Upper lobe of left lung (tissue), 6 donors: ENCODE results near the gene HDAC5. TPM values are rescaled to one million over a fixed set of nuclear protein-coding genes. Genes with fewer than 3 reads are reported as not detected.

ENCODE experiments used
- ATAC-seq, 2 donors: fragments of 200-7000 bp; cut with Tn5 transposase; one replicate each; pipeline ENCODE4 v1.9.1; 2022; ENCODE audit warnings: mild to moderate bottlenecking in 2 of 2, moderate library complexity in 2 of 2; ENCODE audit not compliant: low FRiP score in 2 of 2
- DNase-seq, 2 donors: peaks; one replicate each; pipeline ENCODE4 v3.0.0-alpha.2; 2019 to 2020
- H3K27ac ChIP-seq, 4 donors: fragments of 200-600 bp; sonication (generic); one replicate each; pipeline ENCODE4 v1.5.1; 2016 to 2019
- H3K27me3 ChIP-seq, 4 donors: fragments of 200-600 bp; sonication (generic); one replicate each; pipeline ENCODE4 v1.5.1; 2017 to 2019
- H3K36me3 ChIP-seq, 4 donors: fragments of 200-600 bp; sonication (generic); one replicate each; pipeline ENCODE4 v1.5.1; 2016 to 2019
- H3K4me1 ChIP-seq, 4 donors: fragments of 200-600 bp; sonication (generic); one replicate each; pipeline ENCODE4 v1.5.1; 2018 to 2019
- H3K4me3 ChIP-seq, 4 donors: fragments of 200-600 bp; sonication (generic); one replicate each; pipeline ENCODE4 v1.5.1; 2017 to 2019; ENCODE audit warnings: mild to moderate bottlenecking in 2 of 4, moderate library complexity in 1 of 4
- H3K9me3 ChIP-seq, 4 donors: fragments of 200-600 bp; sonication (generic); one replicate each; pipeline ENCODE4 v1.5.1; 2018 to 2019
- EP300 ChIP-seq, 4 donors: sonication (generic); formaldehyde crosslinking; IDR thresholded peaks; one replicate each; pipeline ENCODE4 v1.5.1; 2017; ENCODE audit warnings: antibody characterized with exemption in 4 of 4, control low read depth in 2 of 4
- POLR2A ChIP-seq, 4 donors: fragments of 450-650 bp; IDR thresholded peaks; one replicate each; pipeline ENCODE4 v1.5.1; 2016 to 2017; ENCODE audit warnings: antibody characterized with exemption in 4 of 4, mild to moderate bottlenecking in 2 of 4
- POLR2AphosphoS5 ChIP-seq, 2 donors: sonication (generic); formaldehyde crosslinking; IDR thresholded peaks; one replicate each; pipeline ENCODE4 v1.5.1; 2017; ENCODE audit warnings: antibody characterized with exemption in 2 of 2
- WGBS, 2 donors: methylation state at CpG; one replicate each; pipeline ENCODE4 v1.1.5; 2017 to 2018; 5-methylcytosine and 5-hydroxymethylcytosine counted together
- total RNA-seq, 6 donors: library from RNA; depleted of rRNA in 4 of 6; stranded (reverse); fragments of >200 nt in 4 of 6; gene quantifications; one replicate each; pipeline versions ENCODE4 v1.1.0 to v1.2.1, GENCODE V29; 2016 to 2021
- TF ChIP-seq, protein P1 (sequence below), 6 experiments: fragments of 450-650 bp in 4 of 6; fragments of 200-600 bp in 2 of 6; sonication (generic) in 2 of 6; IDR thresholded peaks; one replicate each; pipeline ENCODE4 v1.5.1; 2016 to 2019; ENCODE audit warnings: antibody characterized with exemption in 6 of 6
- donor health status: DM: no; HTN: no; CAD: no; lungs with moderate emphysema.
- donor health status: DM: no; HTN: yes; CAD: no; lungs with severe emphysema.

Gene HDAC5
- total RNA-seq, 6 donors from 2014 or later = 59.9 to 138 (median 64.9) TPM

DNA sequence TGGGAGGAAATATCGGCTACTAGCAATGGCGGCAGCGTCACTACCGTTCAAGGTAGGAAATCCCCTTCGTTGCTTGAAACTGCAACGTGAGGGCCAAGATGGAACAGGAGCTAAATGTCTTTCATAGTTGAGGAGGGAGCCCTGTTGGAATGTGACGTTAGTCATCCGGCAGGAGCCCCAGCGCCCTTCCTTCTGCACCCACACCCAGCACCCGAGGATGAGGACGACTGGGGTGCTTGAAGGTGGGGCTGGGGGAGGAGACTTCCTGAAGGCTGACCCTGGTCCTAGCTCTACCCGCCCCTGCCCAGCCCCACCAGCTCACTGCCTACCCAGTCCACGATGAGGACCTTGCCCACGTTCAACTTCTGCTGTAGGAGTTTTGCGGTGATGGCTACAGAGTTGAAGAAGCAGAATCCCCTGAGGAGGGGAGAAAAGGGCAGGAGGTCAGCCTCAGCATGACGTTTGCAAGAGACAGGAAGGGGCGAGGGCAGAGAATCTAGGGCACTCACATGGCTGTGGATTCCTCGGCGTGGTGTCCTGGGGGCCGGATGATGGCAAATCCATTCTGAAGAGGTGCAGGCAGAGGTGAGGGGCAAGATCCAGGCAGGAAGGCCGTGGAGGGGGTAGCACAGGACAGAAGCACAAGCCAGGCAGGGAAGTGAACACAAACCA lies 41.0 kb downstream of the HDAC5 start:
- peaks cover 0 to 7% (median 3%) of the 10 kb centered on the region in 4 donors for H3K4me1 ChIP-seq
- WGBS, 2 donors = 85 to 87% methylated on average over 19 to 21 of the region's 21 CpGs
- H3K4me3 ChIP-seq = no peak overlapping the region
- no peak overlapping the region for H3K27ac ChIP-seq
- ATAC-seq (no peak), DNase-seq (no peak)
- H3K36me3 ChIP-seq = peaks cover 30 to 99% (median 68%) of the 10 kb centered on the region in 4 donors
- H3K27me3 ChIP-seq = no peaks in the 10 kb centered on the region
- TF ChIP-seq POLR2AphosphoS5 (IDR thresholded peaks at IDR 0.05) (no peak), EP300 (IDR thresholded peaks at IDR 0.05) (no peak), POLR2A (IDR thresholded peaks at IDR 0.05) (no peak)
- TF ChIP-seq, protein P1, sequence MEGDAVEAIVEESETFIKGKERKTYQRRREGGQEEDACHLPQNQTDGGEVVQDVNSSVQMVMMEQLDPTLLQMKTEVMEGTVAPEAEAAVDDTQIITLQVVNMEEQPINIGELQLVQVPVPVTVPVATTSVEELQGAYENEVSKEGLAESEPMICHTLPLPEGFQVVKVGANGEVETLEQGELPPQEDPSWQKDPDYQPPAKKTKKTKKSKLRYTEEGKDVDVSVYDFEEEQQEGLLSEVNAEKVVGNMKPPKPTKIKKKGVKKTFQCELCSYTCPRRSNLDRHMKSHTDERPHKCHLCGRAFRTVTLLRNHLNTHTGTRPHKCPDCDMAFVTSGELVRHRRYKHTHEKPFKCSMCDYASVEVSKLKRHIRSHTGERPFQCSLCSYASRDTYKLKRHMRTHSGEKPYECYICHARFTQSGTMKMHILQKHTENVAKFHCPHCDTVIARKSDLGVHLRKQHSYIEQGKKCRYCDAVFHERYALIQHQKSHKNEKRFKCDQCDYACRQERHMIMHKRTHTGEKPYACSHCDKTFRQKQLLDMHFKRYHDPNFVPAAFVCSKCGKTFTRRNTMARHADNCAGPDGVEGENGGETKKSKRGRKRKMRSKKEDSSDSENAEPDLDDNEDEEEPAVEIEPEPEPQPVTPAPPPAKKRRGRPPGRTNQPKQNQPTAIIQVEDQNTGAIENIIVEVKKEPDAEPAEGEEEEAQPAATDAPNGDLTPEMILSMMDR (IDR thresholded peaks at IDR 0.05) = no peak
- H3K9me3 ChIP-seq = no peaks in the 10 kb centered on the region

DNA sequence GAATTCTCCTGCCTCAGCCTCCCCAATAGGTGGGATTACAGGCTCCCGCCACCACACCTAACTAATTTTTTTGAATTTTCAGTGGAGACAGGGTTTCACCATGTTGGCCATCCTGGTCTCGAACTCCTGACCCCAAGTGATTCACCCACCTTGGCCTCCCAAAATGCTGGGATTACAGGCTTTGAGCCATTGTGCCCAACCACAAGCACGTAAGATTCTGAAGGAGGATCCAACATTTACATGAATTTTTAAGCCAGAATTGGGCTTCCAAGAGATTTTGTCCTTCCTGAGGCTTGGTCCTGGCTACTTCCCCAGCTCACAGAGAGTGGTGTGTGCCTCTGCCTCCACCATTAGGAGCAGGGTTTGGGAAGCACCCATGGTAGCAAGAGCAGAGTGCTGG lies 41.8 kb downstream of the HDAC5 start:
- H3K27ac ChIP-seq = no peak overlapping the region
- ATAC-seq (no peak), DNase-seq (no peak)
- 98% methylated on average over 3 of the region's 3 CpGs for WGBS, 2 donors
- no peak for TF ChIP-seq POLR2A (IDR thresholded peaks at IDR 0.05)
- TF ChIP-seq EP300 (IDR thresholded peaks at IDR 0.05) = no peak
- TF ChIP-seq, protein P1 (IDR thresholded peaks at IDR 0.05) = no peak
- TF ChIP-seq POLR2AphosphoS5 (IDR thresholded peaks at IDR 0.05) = no peak
- H3K4me3 ChIP-seq = no peak overlapping the region
- peaks cover 31 to 99% (median 71%) of the 10 kb centered on the region in 4 donors for H3K36me3 ChIP-seq
- no peaks in the 10 kb centered on the region for H3K27me3 ChIP-seq
- peaks cover 0 to 14% (median 4%) of the 10 kb centered on the region in 4 donors for H3K4me1 ChIP-seq
- H3K9me3 ChIP-seq = no peaks in the 10 kb centered on the region

DNA sequence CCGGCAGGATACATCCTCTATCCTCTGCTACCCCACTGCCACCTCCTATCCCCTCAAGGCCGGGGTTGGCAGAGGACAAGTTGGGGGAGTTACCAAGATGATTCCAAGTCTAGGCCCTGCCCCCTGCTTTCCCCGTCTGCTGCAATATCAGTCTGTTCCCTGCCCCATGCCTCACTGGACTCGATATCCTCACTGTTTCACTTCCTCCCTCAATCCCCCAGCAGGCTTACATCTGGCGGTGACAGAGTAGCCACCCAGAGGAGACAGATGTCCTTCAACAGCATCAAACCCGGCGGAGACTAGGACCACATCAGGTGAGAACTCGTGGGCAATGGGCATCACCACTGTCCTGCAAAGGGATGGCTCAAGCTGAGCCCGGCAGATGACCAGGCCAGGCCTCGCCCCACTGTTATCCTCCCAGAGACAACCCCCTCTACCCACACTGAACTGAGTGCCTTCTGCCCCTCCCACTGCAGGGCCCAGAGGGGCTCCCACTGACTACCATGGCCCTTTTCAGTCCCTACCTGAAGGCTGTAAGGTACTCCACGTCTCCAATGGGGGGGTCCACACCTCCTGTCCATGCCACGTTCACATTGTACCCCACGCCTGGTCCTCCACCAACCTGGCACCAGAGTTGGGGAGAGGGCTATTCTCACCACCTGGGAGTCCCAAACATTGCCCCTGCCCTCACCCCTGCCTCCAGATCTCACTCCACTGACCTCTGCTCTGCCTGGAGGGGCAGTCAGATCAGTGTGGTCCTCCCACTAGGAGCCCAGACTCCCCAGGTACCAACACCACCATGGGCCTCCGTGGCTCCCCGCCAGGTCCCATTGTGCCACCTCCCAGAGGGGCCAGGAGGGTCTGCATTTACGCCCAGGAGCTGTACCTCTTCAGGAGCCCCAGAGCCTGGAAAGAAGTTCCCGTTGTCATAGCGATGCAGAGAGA lies 43.3 kb downstream of the HDAC5 start:
- WGBS, 2 donors = 82 to 91% methylated on average over 13 to 18 of the region's 18 CpGs

DNA sequence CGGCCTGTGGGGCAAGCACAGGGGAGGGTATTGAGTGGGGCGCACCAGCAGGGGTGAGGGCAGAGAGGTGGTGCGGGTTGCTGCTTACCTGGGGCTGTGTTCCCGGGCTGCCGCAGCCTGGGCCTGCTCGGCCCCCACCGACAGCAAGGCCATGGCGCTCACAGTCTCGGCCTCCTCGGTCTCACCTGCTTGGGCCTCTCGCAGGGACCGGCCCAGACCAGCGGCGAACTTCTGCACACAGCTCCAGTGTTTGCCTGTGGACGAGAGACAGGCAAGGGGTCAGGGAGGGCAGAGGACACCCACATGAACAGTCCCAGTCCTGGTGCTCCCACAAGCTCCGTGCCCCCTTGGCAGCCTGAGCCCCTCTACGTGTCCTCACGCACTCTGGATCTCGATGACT lies 45.0 kb downstream of the HDAC5 start:
- ATAC-seq = no peak
- H3K27me3 ChIP-seq = no peaks in the 10 kb centered on the region
- H3K4me3 ChIP-seq = no peak overlapping the region
- no peak for TF ChIP-seq POLR2AphosphoS5 (IDR thresholded peaks at IDR 0.05)
- TF ChIP-seq, protein P1 (IDR thresholded peaks at IDR 0.05) = no peak
- no peak for TF ChIP-seq POLR2A (IDR thresholded peaks at IDR 0.05)
- no peak overlapping the region for H3K27ac ChIP-seq
- peak in 1 of 2 donors; percentile 72 for DNase-seq
- peaks cover 0 to 22% (median 9%) of the 10 kb centered on the region in 4 donors for H3K4me1 ChIP-seq
- no peaks in the 10 kb centered on the region for H3K9me3 ChIP-seq
- WGBS, 2 donors = 94 to 98% methylated on average over 8 to 18 of the region's 19 CpGs
- H3K36me3 ChIP-seq = peaks cover 21 to 94% (median 65%) of the 10 kb centered on the region in 4 donors

More for the DNA sequence above, 43.3 kb downstream of the HDAC5 start:
- Histone ChIP-seq H3K27ac (no peak overlapping the region), H3K36me3 (peaks cover 24 to 99% (median 72%) of the 10 kb centered on the region in 4 donors), H3K4me1 (peaks cover 0 to 20% (median 9%) of the 10 kb centered on the region in 4 donors), H3K4me3 (no peak overlapping the region), H3K27me3 (no peaks in the 10 kb centered on the region), H3K9me3 (no peaks in the 10 kb centered on the region)
- peak in 1 of 2 donors; percentile 67 for DNase-seq
- TF ChIP-seq POLR2AphosphoS5 (IDR thresholded peaks at IDR 0.05) = no peak
- TF ChIP-seq POLR2A (IDR thresholded peaks at IDR 0.05) = no peak
- no peak for TF ChIP-seq EP300 (IDR thresholded peaks at IDR 0.05)
- TF ChIP-seq, protein P1 (IDR thresholded peaks at IDR 0.05) = no peak
- peak in 1 of 2 donors; percentile 2 for ATAC-seq
